HEK293 (cell line): ENCODE measurements around the gene PPP1R3E.

Experiments
- CTCF ChIP-seq: fragments of 450-650 bp; formaldehyde crosslinking; IDR thresholded peaks from 2 replicates; pipeline ENCODE4 v1.5.1; 2016; ENCODE audit warnings: missing biosample characterization, missing genetic modification characterization
- PRDM10 ChIP-seq: fragments of 450-650 bp; formaldehyde crosslinking; IDR thresholded peaks from 2 replicates; pipeline ENCODE4 v1.5.1; 2016; ENCODE audit warnings: missing biosample characterization, missing genetic modification characterization
- ZNF530 ChIP-seq: fragments of 450-650 bp; formaldehyde crosslinking; IDR thresholded peaks from 2 replicates; pipeline ENCODE4 v1.5.1; 2016; ENCODE audit warnings: low read depth, missing biosample characterization, missing genetic modification characterization
- ZSCAN23 ChIP-seq: fragments of 450-650 bp; formaldehyde crosslinking; IDR thresholded peaks from 2 replicates; pipeline ENCODE4 v1.5.1; 2016; ENCODE audit warnings: missing biosample characterization, missing genetic modification characterization

GRCh38 chr14:23248601-23249000 is 54.1 kb downstream of the PPP1R3E start:
- TF ChIP-seq ZNF530 (tag by site-specific recombination) (no peak), CTCF (tag by site-specific recombination) (no peak), PRDM10 (tag by site-specific recombination) (no peak), ZSCAN23 (tag by site-specific recombination) (no peak)
